K562 (cell line): ENCODE results near the gene KATNAL1. TPM values are rescaled to one million over a fixed set of nuclear protein-coding genes. Genes with fewer than 3 reads are reported as not detected.

Experiments
- ATAC-seq: fragments of 200-7000 bp; cut with Tn5 transposase; 3 replicates; pipeline ENCODE4 v1.9.1; 2020; ENCODE audit warnings: moderate library complexity
- BruUV-seq: library from RNA; stranded (reverse); fragments of 400-500 nt; replicated peaks from 2 replicates; lab custom pipeline; 2021; lab: Mats Ljungman, UMichigan
- CTCF ChIA-PET: fragments of 300-600 bp; formaldehyde crosslinking; extraction: SDS; loops from one replicate; lab custom pipeline; 2021; ENCODE audit warnings: low intra/inter-chr PET ratio; lab: Yijun Ruan, JAX
- POLR2A ChIA-PET: fragments of 300-600, 350-650 bp; sonication (Branson Sonifier 250); formaldehyde crosslinking; extraction: SDS; loops from one replicate; lab custom pipeline; 2021; ENCODE audit warnings: antibody characterized with exemption, inconsistent platforms; lab: Yijun Ruan, JAX
- DNase-seq, 4 experiments: peaks; one replicate each; pipeline versions ENCODE4 v3.0.0 to v3.0.0-alpha.2; 2011 to 2018; ENCODE audit warnings: low spot score in 3 of 4, mixed read lengths in 3 of 4; ENCODE audit errors: extremely low read depth in 1 of 4
- FAIRE-seq: peaks from 2 replicates; lab custom pipeline; 2011; peaks lifted over from hg19 to GRCh38; lab: Jason Lieb, UNC
- H2AFZ ChIP-seq: 2 replicates; pipeline ENCODE4 v1.6.0; 2011; ENCODE audit warnings: low read depth, low read length, control low read depth, inconsistent platforms
- H3K27ac ChIP-seq: fragments of 200-600 bp; 3 replicates; pipeline ENCODE4 v1.8.0; 2011; ENCODE audit warnings: low read depth, mild to moderate bottlenecking, control low read depth, inconsistent platforms, low read length, moderate library complexity, mixed read lengths; ENCODE audit errors: extremely low read depth
- H3K27me3 ChIP-seq, 2 experiments: fragments of 300-600 bp in 1 of 2; 2 replicates in 1 of 2; 3 replicates in 1 of 2; pipeline versions ENCODE4 v1.6.0 to v1.8.0; 2011; ENCODE audit warnings: inconsistent platforms in 2 of 2, low read length in 2 of 2, mild to moderate bottlenecking in 1 of 2, mixed read lengths in 1 of 2, moderate library complexity in 1 of 2; ENCODE audit not compliant: control insufficient read depth in 2 of 2, insufficient read depth in 2 of 2
- H3K36me3 ChIP-seq: fragments of 300-600 bp; 3 replicates; pipeline ENCODE4 v1.8.0; 2011; ENCODE audit warnings: mild to moderate bottlenecking, low read length, inconsistent platforms; ENCODE audit not compliant: control insufficient read depth, insufficient read depth
- H3K4me1 ChIP-seq, 2 experiments: fragments of 200-600 bp in 1 of 2; replicated peaks in 1 of 2; 2 replicates in 1 of 2; 3 replicates in 1 of 2; pipeline versions ENCODE4 v1.5.1 to v1.8.0; 2011; ENCODE audit warnings: inconsistent platforms in 2 of 2, low read length in 2 of 2, mild to moderate bottlenecking in 1 of 2, mixed read lengths in 1 of 2, moderate library complexity in 1 of 2; ENCODE audit not compliant: control insufficient read depth in 2 of 2, insufficient read depth in 2 of 2
- H3K4me2 ChIP-seq: 2 replicates; pipeline ENCODE4 v1.6.1; 2011; ENCODE audit warnings: low read length, control low read depth, inconsistent platforms, mixed read lengths; ENCODE audit not compliant: insufficient read depth
- H3K4me3 ChIP-seq: fragments of 200-600 bp; sonication (generic), shearing (Covaris generic); 2 replicates; pipeline ENCODE4 v1.5.1; 2016; ENCODE audit warnings: control low read depth, inconsistent platforms
- H3K79me2 ChIP-seq: fragments of 200-600 bp; 3 replicates; pipeline ENCODE4 v1.8.0; 2011; ENCODE audit warnings: low read length, inconsistent platforms; ENCODE audit not compliant: control insufficient read depth, insufficient read depth
- H3K9ac ChIP-seq, 2 experiments: 2 replicates each; pipeline versions ENCODE4 v1.6.0 to v1.6.1; 2011; ENCODE audit warnings: low read depth in 2 of 2, low read length in 2 of 2, control low read depth in 1 of 2, inconsistent platforms in 1 of 2, mild to moderate bottlenecking in 1 of 2, mixed read lengths in 1 of 2; ENCODE audit not compliant: insufficient read depth in 1 of 2
- H3K9me1 ChIP-seq: one replicate; pipeline ENCODE4 v1.6.0; 2011; ENCODE audit warnings: inconsistent platforms, mild to moderate bottlenecking, low read length, moderate library complexity; ENCODE audit not compliant: control insufficient read depth, insufficient read depth
- H3K9me3 ChIP-seq: replicated peaks from 2 replicates; pipeline ENCODE4 v1.5.1; 2011; ENCODE audit warnings: low read depth, low read length, inconsistent platforms; ENCODE audit not compliant: control insufficient read depth, insufficient read depth
- H4K20me1 ChIP-seq: replicated peaks from 2 replicates; pipeline ENCODE4 v1.6.1; 2011; ENCODE audit warnings: low read length, inconsistent platforms, mixed read lengths; ENCODE audit not compliant: control insufficient read depth, insufficient read depth
- CHD4 ChIP-seq: fragments of 200-600 bp; sonication (generic); IDR thresholded peaks from 3 replicates; pipeline ENCODE4 v1.6.1; 2012; ENCODE audit warnings: low read depth, mild to moderate bottlenecking, mixed read lengths, low read length, inconsistent platforms; ENCODE audit not compliant: insufficient read depth, insufficient replicate concordance, poor library complexity, severe bottlenecking
- EP400 ChIP-seq: fragments of 450-650 bp; IDR thresholded peaks from 2 replicates; pipeline ENCODE4 v1.6.1; 2017; ENCODE audit warnings: antibody characterized with exemption, mild to moderate bottlenecking, moderate library complexity
- FIP1L1 ChIP-seq: fragments of 200-400 bp; formaldehyde crosslinking; IDR thresholded peaks from 2 replicates; pipeline ENCODE4 v1.6.1; 2018; ENCODE audit warnings: mild to moderate bottlenecking, low read depth, low read length; ENCODE audit not compliant: poor library complexity, severe bottlenecking
- HNRNPUL1 ChIP-seq: fragments of 200-400 bp; formaldehyde crosslinking; IDR thresholded peaks from 2 replicates; pipeline ENCODE4 v1.6.1; 2017; ENCODE audit warnings: low read length
- NR1H2 ChIP-seq: sonication (generic); formaldehyde crosslinking; IDR thresholded peaks from 2 replicates; pipeline ENCODE4 v1.4.0; 2020; ENCODE audit warnings: mild to moderate bottlenecking, missing genetic modification reagents
- RFX1 ChIP-seq: fragments of 450-650 bp; IDR thresholded peaks from 2 replicates; pipeline ENCODE4 v1.6.1; 2016; ENCODE audit warnings: mild to moderate bottlenecking, moderate library complexity
- TAF15 ChIP-seq: fragments of 200-400 bp; formaldehyde crosslinking; IDR thresholded peaks from 2 replicates; pipeline ENCODE4 v1.6.1; 2017; ENCODE audit warnings: mild to moderate bottlenecking, low read depth, low read length, moderate library complexity
- ZNF217 ChIP-seq: sonication (generic); formaldehyde crosslinking; IDR thresholded peaks from 2 replicates; pipeline ENCODE4 v1.8.0; 2022; ENCODE audit warnings: mild to moderate bottlenecking, missing genetic modification reagents
- ZNF41 ChIP-seq: fragments of 250-450 bp; sonication (Bioruptor Pico); conservative IDR thresholded peaks from 2 replicates; pipeline ENCODE4 v1.4.0; 2020; ENCODE audit warnings: mild to moderate bottlenecking
- WGBS: fragments of 100-300 bp; shearing (Covaris generic); methylation state at CpG from one replicate; pipeline ENCODE4 v1.1.6; 2016; ENCODE audit warnings: low coverage, mixed read lengths; ENCODE audit not compliant: insufficient coverage; ENCODE audit errors: missing lambda C conversion rate; 5-methylcytosine and 5-hydroxymethylcytosine counted together
- in situ Hi-C: fragments of 300-500 bp; cut with MboI; formaldehyde crosslinking; loops from 4 replicates; pipeline ENCODE4 v1.15.0; 2018; ENCODE audit warnings: inconsistent platforms, mixed read lengths
- intact Hi-C: fragments of 100-400 bp; cut with micrococcal nuclease; formaldehyde crosslinking; loops from 2 replicates; pipeline ENCODE4 v1.14.2; 2022
- polyA plus RNA-seq, 8 experiments: library from polyadenylated mRNA; depleted of rRNA in 4 of 8; stranded (reverse) in 5 of 8; unstranded in 3 of 8; fragments of >200 nt; fragmentation: Nextera tagmentation in 2 of 8; fragmentation: Illumina TruSeq in 1 of 8; extraction: Ambion mirVana in 2 of 8; extraction: Trizol in 1 of 8; gene quantifications; 2 replicates each; pipeline versions ENCODE4 v1.2.1 to v1.2.3, GENCODE V29; 2011 to 2014; ENCODE audit warnings: inconsistent platforms in 1 of 8, missing spikeins in 1 of 8
- total RNA-seq, 7 experiments: library from RNA; depleted of rRNA in 6 of 7; stranded (reverse); fragments of >200 nt in 6 of 7; fragmentation: Illumina TruSeq in 2 of 7; extraction: Trizol in 2 of 7; gene quantifications; 2 replicates each; pipeline versions ENCODE4 v1.2.1 to v1.2.3, GENCODE V29; 2011 to 2021; ENCODE audit warnings: low replicate concordance in 1 of 7

Gene KATNAL1
- total and polyA plus RNA-seq, 9 of the 15 experiments (the other 6 are each of a cell fraction or from before 2014, with no cell fraction given), result 2.5 to 8.2 (median 5.5) TPM

DNA sequence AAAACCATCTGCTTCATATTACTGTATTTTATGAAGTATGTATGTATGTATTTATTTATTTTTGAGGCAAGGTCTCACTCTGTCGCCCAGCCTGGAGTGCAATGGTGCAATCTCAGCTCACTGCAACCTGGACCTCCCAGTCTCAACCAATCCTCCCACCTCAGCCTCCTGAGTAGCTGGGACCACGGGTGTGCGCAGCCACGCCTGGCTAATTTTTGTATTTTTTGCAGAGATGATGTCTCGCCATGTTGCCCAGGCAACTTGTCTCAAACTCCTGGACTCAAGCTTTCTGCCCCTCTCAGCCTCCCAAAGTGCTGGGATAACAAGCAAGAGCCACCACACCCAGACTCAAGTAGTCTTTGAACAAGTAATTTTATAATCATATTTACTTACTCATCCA, 5.5 kb downstream of the KATNAL1 start:
- FAIRE-seq, result no peak
- in situ Hi-C loops, result no loop called here
- H3K9me3 ChIP-seq, result no peaks in the 10 kb centered on the region
- H3K4me1 ChIP-seq, result peaks cover 0 to 15% of the 10 kb centered on the region in 2 experiments; a peak in 3 of 5 replicates
- H2AFZ ChIP-seq, result no peak overlapping the region
- H3K9ac ChIP-seq, result no peak overlapping the region
- no peak overlapping the region for H3K4me3 ChIP-seq
- POLR2A ChIA-PET, result no interaction called here
- no peaks in the 10 kb centered on the region for H3K27me3 ChIP-seq
- H3K36me3 ChIP-seq, result no peaks in the 10 kb centered on the region
- ATAC-seq, result no peak
- BruUV-seq, result no TSS peak
- DNase-seq, result no peak
- TF ChIP-seq ZNF41 (CRISPR knock-in tag) (no peak), RFX1 (0 out of 2 replicates have a peak, but pooled peaks have one; percentile 11)
- CTCF ChIA-PET, result no interaction called here
- 75% methylated on average over 4 of the region's 5 CpGs for whole genome bisulfite sequencing
- no peak overlapping the region for H3K4me2 ChIP-seq
- peaks cover 96% of the 10 kb centered on the region for H3K79me2 ChIP-seq
- no peak overlapping the region for H3K27ac ChIP-seq
- H3K9me1 ChIP-seq, result no peaks in the 10 kb centered on the region
- intact Hi-C loops, result no loop called here
- H4K20me1 ChIP-seq, result no peaks in the 10 kb centered on the region

GRCh38 chr13:30300596-30300995, 6.8 kb downstream of the KATNAL1 start:
- DNase-seq (no peak), ATAC-seq (no peak), FAIRE-seq (no peak)
- POLR2A ChIA-PET, result no interaction called here
- Histone ChIP-seq H3K9ac (no peak overlapping the region), H3K9me1 (no peaks in the 10 kb centered on the region), H3K4me1 (peaks cover 0 to 12% of the 10 kb centered on the region in 2 experiments; a peak in 3 of 5 replicates), H3K9me3 (no peaks in the 10 kb centered on the region), H3K27me3 (no peaks in the 10 kb centered on the region), H3K27ac (no peak overlapping the region), H3K4me3 (no peak overlapping the region), H3K4me2 (no peak overlapping the region), H3K79me2 (peaks cover 85% of the 10 kb centered on the region), H2AFZ (no peak overlapping the region), H4K20me1 (no peaks in the 10 kb centered on the region), H3K36me3 (no peaks in the 10 kb centered on the region)
- intact Hi-C loops, result no loop called here
- CTCF ChIA-PET, result no interaction called here
- 67% methylated on average over 1 of the region's 1 CpG for WGBS
- TF ChIP-seq TAF15, result no peak
- no peak for TF ChIP-seq ZNF217 (CRISPR knock-in tag)
- no peak for TF ChIP-seq CHD4
- no peak for TF ChIP-seq NR1H2 (CRISPR knock-in tag)
- no peak for TF ChIP-seq FIP1L1
- TF ChIP-seq EP400, result no peak
- no peak for TF ChIP-seq HNRNPUL1
- in situ Hi-C loops, result no loop called here
- no TSS peak for BruUV-seq
